Measurements from ENCODE around the gene B4GALT5. TPM values are rescaled to one million over a fixed set of nuclear protein-coding genes. Genes with fewer than 3 reads are reported as not detected.

The B4GALT5 gene
- polyA plus RNA-seq, 3 donors, result 2.4 to 18.3 (median 2.7) TPM

GRCh38 chr20:49660912-49661311, 52.8 kb downstream of the B4GALT5 start:
- Histone ChIP-seq H3K79me2 (ENCODE audit: insufficient read depth, low read length) (peaks cover 99% of the 10 kb centered on the region), H3K9me3 (replicated peaks in 1 of 2; ENCODE audit: control insufficient read depth in 1 of 2, insufficient read depth in 1 of 2, low read length in 2 of 2) (no peaks in the 10 kb centered on the region), H2AFZ (ENCODE audit: insufficient read depth, low read depth, low read length, poor library complexity, severe bottlenecking) (no peak overlapping the region), H3K27ac (ENCODE audit: low read depth in 1 of 2, low read length in 2 of 2) (peak overlapping the region in 1 of 2 donors; percentile 38), H3K36me3 (replicated peaks in 1 of 2; ENCODE audit: control insufficient read depth in 1 of 2, insufficient read depth in 2 of 2, low read length in 2 of 2) (peaks cover 4 to 18% of the 10 kb centered on the region in 2 donors), H3K27me3 (ENCODE audit: control insufficient read depth in 2 of 2, insufficient read depth in 2 of 2, low read length in 2 of 2) (no peaks in the 10 kb centered on the region), H3K4me2 (replicated peaks; ENCODE audit: extremely low read depth, low read length, poor library complexity, severe bottlenecking) (no peak overlapping the region), H3K4me1 (ENCODE audit: control insufficient read depth in 1 of 2, insufficient read depth in 2 of 2, low read length in 2 of 2) (no peaks in the 10 kb centered on the region), H3K9ac (ENCODE audit: insufficient read depth, low read length, poor library complexity, severe bottlenecking) (no peak overlapping the region), H4K20me1 (ENCODE audit: insufficient read depth, low read length) (peaks cover 96% of the 10 kb centered on the region), H3K4me3 (replicated peaks in 1 of 3; ENCODE audit: low read depth in 2 of 3, low read length in 3 of 3) (no peak overlapping the region)
- H3K36me3 Mint-ChIP-seq, result peaks cover 7 to 17% of the 10 kb centered on the region in 2 donors
- no peak for TF ChIP-seq CTCF (IDR thresholded peaks at IDR 0.05)
- H3K9me3 Mint-ChIP-seq, result peaks cover 0 to 3% (median 0%) of the 10 kb centered on the region in 7 donors
- intact Hi-C loops (cut with micrococcal nuclease), result no loop called here
- H3K27me3 Mint-ChIP-seq (ENCODE audit: low read depth in 3 of 3), result peaks cover 0 to 1% (median 0%) of the 10 kb centered on the region in 3 donors
- peaks cover 41% of the 10 kb centered on the region for H3K4me1 Mint-ChIP-seq
- no peak overlapping the region for H3K4me3 Mint-ChIP-seq
- DNase-seq, result no peak
- peak overlapping the region in 4 of 7 donors; percentile 21 to 72 (median 42) for H3K27ac Mint-ChIP-seq
- 100% methylated on average over 1 of the region's 5 CpGs for WGBS (ENCODE audit: insufficient coverage)

- intact Hi-C loops (cut with micrococcal nuclease), result no loop called here
- peaks cover 0 to 3% (median 0%) of the 10 kb centered on the region in 7 donors for H3K9me3 Mint-ChIP-seq
- no peak for TF ChIP-seq CTCF (IDR thresholded peaks at IDR 0.05)
- 73% methylated on average over 3 of the region's 3 CpGs for WGBS (ENCODE audit: insufficient coverage)
- peaks cover 40% of the 10 kb centered on the region for H3K4me1 Mint-ChIP-seq
- no peak for DNase-seq
- H3K36me3 Mint-ChIP-seq, result peaks cover 21 to 35% of the 10 kb centered on the region in 2 donors
- H3K27me3 Mint-ChIP-seq (ENCODE audit: low read depth in 3 of 3), result peaks cover 0 to 1% (median 0%) of the 10 kb centered on the region in 3 donors
- no peak overlapping the region for H3K9ac ChIP-seq (ENCODE audit: insufficient read depth, low read length, poor library complexity, severe bottlenecking)
- no peak overlapping the region for H3K4me2 ChIP-seq (replicated peaks; ENCODE audit: extremely low read depth, low read length, poor library complexity, severe bottlenecking)
- no peak overlapping the region for H2AFZ ChIP-seq (ENCODE audit: insufficient read depth, low read depth, low read length, poor library complexity, severe bottlenecking)
- H3K79me2 ChIP-seq (ENCODE audit: insufficient read depth, low read length), result peaks cover 100% of the 10 kb centered on the region
- H3K4me3 ChIP-seq (replicated peaks in 1 of 3; ENCODE audit: low read depth in 2 of 3, low read length in 3 of 3), result no peak overlapping the region
- H3K4me1 ChIP-seq (ENCODE audit: control insufficient read depth in 1 of 2, insufficient read depth in 2 of 2, low read length in 2 of 2), result no peaks in the 10 kb centered on the region
- no peak overlapping the region for H3K27ac Mint-ChIP-seq
- no peak overlapping the region for H3K4me3 Mint-ChIP-seq
- H4K20me1 ChIP-seq (ENCODE audit: insufficient read depth, low read length), result peaks cover 98% of the 10 kb centered on the region
- no peaks in the 10 kb centered on the region for H3K27me3 ChIP-seq (ENCODE audit: control insufficient read depth in 2 of 2, insufficient read depth in 2 of 2, low read length in 2 of 2)
- no peaks in the 10 kb centered on the region for H3K9me3 ChIP-seq (replicated peaks in 1 of 2; ENCODE audit: control insufficient read depth in 1 of 2, insufficient read depth in 1 of 2, low read length in 2 of 2)
- H3K27ac ChIP-seq (ENCODE audit: low read depth in 1 of 2, low read length in 2 of 2), result no peak overlapping the region
- peaks cover 8 to 37% of the 10 kb centered on the region in 2 donors for H3K36me3 ChIP-seq (replicated peaks in 1 of 2; ENCODE audit: control insufficient read depth in 1 of 2, insufficient read depth in 2 of 2, low read length in 2 of 2)
Measured at GRCh38 chr20:49659056-49659455, 54.6 kb downstream of the B4GALT5 start.

Data from CD14-positive monocyte (primary cell).